Activated CD4-positive, alpha-beta T cell treated with anti-CD3 and anti-CD28 coated beads, Interleukin-2, amount 50 U/mL, for 1 hour (primary cell): ENCODE measurements around the gene SLC12A7.
"Not testable (repeated sequence)": the region's sequence is repeated elsewhere in the genome, so short reads cannot be mapped to it uniquely, and the experiment has no call there.

Experiments used
- DNase-seq: peaks from one replicate; pipeline ENCODE4 v3.0.0-alpha.2; 2020

SLC12A7 gene

DNA sequence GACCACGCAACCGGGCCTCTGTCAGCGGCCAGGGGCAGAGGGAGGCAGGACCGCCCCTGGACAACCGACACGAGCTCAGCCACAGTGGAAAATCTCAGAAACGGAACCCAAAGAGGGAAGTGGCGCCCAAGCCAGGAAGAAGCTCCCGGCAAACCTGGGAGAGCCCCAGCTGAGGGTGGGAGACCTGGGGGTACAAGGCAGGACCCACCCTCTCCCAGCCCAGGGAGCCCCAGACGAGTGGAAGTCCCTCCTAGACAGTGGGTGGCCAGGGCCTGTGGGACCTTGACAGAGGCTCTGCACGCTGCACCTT is 3.0 kb downstream of the SLC12A7 start:
- no peak for DNase-seq

DNA sequence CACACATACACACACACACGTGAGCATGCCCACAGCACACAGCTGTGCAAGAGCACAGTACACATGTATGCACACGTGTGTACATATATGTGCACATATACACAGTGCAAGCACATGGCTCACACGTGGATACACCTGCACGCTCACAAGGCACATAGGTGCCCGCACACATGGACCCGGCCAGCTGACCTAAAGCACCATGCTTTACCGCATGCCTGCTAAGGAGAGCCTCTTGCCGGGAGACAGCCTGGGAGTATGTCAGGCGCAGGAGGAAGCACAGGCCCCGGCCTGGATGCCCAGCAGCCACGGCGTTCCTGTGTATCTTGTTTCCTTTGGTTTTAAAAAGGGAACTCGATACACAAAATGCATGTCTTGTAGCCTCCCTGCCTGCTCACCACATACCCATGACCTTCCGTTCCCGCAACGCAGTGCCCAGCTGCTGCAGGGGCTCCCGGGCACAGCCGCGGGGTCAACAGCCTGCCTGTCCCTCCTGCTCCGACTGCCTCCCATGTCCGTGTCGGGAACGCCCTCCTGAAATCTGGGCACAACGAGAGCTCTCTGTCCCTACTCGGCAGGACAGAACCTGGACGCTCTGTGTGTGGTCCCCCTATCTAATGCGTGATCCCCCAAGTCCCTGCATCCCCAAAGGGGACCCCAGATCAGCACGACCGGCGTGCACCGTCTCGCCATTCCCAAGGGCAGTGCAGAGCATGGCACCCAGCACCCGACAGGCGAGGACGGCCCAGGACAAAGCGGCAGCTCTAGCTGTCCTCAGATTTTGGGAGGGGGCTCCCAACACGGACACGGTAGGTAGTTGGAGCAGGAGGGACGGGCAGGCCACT is 3.6 kb downstream of the SLC12A7 start:
- DNase-seq: no peak

DNA sequence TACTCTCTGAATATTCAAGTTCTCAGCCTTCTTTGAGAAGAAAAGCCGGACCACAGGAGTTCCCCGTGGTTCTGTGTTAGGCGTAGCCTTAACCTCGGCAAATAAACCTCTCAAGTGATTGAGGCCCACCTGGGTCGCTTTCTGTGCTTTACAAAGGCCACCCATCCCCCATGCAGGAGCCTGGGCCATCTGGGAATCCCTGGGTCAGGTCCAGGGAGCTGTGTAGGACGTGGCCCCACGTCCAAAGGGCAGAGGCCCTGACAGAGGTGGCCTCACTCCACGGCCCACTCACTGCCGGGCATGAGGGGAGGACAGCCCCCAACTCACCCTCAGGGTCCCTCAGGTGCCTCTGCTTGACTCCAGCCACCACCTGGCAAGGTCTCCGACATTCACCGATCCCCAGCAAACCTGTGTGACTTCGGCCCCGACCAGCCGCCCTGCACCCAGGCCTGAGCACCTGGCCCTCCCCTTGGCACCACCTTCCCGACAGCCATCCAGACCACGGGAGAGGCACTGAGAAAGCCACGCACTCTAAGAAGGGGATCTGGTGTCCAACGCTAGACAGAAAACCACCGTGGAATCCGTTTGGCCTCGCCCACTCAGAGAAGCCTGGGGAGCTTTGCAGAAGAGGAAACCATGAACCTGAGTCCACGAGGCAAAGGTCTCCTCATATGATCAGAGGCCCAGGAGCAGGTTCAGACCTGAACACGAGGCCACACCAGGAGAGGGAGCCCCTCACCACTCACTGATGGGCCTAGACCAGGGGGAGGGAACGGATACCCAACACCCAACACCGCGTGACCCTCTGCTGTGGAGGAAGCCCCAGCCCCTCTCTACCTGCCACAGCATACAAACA is 4.5 kb downstream of the SLC12A7 start:
- DNase-seq: no peak

DNA sequence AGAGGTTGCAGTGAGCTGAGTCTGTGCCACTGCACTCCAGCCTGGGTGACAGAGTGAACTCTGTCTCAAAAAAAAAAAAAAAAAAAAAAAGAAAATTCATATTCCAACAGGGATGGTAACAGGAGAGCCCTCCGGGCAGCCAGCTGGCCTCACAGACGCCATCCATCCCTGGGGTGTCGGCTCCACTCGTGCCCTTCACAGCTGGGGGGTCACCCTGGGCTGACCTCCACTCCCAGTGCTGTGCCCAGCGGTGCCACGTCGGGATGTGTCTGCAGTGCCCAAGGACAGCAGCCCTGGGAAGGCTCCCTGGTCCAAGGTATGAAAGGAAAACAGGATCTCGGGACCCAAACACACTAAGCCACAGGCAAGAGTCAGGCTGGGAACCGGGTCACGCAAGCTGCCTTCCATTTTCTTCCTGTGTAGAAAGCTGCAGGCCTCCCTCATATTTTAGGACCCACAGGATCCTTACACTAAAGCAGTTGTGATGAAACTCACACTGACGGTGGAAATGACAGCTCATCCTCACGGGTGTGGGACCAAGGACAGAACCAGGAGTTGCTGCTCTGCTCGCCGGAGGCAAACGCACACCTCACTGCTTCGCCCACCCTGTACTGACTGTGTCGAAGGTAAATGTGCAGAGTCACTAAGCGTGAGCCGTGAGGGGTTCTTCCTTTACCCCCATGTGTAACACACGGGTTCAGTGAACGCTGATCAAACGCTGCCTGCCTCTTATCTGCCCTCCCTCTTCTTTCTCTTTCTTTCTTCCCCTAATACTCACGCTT is 5.3 kb downstream of the SLC12A7 start:
- no peak for DNase-seq

DNA sequence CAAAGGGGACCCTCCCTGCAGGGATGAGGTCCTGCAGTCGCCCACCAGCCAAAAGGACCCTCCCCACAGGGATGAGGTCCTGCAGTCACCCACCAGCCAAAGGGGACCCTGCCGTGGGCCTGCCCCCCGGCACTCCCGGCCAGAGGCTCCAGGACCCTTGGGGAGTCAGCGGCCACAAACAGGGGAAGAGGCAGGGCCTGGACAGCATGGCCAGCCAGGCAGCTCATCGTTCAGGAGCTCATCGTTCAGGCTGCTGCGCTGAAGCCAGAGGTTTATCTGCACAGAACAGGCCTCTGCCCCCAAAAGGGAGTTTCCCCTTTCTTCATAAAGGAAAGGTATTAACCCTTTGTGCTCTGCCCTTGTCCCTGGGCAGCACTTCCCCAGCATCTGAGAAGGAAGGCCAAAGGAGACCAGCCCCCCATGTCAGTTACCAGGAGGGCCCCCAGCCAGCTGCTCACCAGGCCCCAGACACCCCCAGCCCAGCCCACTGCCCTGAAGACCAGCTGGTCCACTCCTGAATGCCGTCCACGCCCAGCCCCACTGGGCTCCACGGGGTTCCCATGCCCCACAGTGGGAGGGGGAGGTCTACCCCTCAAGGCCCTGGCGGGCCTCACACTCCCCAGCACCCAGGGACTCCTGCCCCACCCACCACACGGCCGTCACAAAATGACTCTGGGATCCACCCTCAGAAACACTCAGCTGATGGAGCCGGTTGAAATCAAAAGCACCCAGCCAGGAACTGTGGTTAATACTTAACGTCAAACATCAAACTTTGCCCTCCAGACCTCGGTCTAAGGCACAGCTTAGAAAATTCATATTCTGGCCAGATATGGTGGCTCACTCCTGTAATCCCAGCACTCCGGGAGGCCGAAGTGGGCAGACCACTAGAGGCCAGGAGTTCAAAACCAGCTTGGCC is 6.3 kb downstream of the SLC12A7 start:
- peak; percentile 57 for DNase-seq

DNA sequence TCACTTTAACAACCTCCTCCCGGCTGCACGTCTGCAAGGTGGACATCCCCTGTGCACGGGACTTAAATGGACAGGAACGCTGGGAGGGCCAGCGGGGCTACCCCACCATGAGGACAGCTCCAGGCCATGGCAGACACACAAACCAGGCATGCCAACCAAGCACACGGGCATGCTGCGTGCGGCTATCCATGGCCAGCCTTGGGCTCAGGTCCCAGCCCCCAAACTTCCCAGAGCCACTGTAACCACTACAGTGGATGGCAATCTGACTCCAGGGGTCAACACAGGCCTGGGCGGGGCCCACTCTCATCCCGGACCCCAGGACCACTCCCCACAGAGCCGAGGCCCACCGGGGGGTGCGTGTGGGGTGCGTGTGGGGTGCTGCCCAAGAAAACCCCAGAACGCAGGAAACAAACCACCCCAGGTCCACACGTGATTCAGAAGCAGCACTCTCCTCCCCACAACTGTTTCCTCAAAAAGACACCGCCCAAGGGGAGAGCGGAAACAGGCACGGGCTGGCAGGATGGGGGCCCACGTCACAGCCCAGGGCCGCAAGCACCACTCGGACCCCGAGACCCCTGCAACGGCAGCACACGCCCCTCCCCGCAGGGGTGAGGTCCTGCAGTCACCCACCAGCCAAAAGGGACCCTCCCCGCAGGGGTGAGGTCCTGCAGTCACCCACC is 7.4 kb downstream of the SLC12A7 start:
- no peak for DNase-seq

DNA sequence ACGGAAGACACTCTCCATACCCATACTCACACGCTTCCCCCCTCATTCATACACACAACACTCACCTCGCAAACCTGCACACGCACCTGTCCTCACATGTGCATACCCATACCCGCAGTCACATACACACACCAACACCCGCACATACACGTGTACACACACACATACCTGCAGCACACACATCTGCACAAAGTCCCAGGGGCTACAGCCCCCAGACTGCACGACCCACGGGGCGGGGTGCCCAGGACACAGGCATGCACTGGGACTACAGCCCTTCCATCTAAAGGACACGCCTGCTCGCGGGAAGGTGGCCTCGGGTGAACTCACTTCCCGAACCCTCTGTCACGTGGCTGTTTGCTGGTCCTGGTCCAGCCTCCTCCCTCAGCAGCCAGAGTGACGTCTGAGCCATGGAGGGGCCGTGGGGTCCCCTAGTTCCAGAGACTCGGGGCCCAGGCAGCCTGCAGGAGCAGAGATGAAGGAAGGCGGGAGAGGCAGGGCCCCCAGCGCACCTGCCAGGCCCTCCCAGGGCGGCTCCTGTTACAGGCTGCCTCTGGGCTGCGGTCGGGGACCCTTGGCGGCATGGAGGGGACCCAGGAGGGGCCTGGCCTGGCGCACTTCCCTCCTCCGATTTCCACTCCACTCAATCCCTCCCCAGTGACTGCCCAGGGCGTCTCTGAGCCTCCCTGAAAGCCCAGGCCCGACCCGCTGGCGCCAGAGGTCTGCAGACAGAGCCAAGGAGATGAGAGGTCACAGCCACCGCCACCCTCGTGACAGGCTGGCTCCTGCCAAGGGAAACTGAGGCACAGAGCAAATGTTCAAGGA is 8.1 kb downstream of the SLC12A7 start:
- no peak for DNase-seq

DNA sequence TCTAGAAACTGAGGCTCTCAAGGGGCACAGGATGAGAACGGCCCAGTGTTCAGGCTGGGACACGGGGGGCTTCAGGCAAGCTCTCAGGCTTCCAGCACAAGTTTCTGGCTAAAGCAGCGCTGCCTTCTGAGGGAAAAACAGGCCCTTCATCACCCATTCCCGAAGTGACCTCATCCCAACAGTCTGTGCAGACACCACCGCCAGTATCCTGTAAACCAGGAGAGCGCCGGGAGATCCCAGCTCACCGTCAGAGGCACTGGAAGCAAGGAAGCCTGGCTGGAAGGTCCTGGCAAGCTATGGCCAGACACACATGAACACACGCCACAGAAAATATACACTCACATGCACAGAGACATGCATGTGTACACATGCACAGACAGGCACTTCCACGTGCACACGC is 8.8 kb downstream of the SLC12A7 start:
- no peak for DNase-seq

DNA sequence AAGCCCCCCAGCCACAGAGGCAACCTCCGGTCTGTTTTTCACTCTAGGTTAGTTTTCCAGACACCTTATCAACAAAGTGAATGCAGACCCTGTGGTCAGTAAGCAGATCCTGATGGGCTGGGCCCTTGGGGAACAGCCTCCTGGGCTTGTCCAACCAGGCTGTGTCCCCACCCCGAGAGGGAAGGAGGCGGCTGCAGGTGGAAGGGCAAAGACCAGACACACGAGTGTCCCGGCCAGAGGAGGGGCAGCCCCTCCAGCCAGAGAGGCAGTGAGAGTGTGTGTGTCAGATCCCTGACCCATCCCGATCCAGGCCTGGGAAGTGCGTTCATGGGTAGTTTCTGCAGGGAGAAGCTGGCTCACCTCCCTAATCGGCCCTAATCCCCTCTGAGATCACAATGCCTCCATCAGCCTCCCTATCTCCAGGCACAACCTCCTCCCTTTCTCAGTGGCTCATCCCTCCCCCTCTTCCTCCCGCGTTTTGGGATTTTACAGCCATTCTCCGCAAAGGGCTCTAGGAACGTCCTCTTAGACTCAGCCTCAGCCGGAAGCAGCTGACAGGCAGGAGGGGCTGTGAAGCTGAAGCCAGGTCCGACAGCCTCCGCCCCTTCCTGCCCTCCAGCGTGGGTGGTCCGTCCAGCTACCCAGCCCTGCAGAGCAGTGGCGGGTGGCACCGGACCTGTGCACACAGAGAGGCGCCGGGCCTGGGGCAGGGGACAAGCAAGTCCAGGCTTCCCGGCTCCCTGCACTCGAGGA is 9.7 kb downstream of the SLC12A7 start:
- no peak for DNase-seq

DNA sequence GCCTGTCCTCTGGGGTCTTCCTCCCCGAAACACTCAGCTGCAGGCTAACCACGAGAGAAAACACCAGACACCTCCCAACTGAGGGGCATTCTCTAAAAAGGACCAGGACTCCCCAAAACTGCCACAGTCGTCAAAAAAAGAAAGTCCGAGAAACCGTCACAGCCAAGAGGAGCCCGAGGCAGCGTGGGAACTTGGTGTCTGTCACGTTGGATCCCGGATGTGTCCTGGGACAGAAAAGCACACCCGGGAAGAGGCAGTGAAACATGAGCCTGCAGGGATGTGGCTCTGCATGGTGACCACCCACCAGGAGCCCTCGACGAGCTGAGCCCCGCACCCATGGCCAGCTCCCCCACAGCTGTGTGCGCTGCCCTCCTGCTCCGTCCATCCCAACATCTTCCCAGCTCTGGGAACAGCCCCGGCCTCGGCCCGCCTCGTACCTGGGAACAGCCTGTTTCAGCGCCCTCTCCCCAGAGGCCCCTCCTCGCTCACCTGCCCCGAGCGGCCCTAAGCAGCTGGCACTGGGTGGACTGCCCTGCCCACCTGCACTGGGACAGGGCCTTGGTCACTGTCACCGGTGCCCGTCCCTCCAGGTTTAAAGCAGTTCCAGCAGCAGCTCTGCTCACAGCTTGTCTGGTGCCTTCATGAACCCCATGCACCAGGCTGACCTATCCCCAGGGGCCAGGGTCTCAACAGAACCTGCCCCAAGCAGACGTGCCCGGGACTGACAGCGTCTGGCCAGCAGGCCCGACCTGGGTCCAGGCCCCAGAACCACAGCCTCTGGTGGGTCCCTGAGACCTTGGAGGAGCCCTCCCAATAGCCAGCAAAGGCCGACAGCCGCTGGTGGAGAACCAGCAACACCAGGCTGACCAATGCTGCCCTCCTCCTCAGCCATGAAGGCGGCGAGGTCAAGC is 10.9 kb downstream of the SLC12A7 start:
- DNase-seq: no peak

DNA sequence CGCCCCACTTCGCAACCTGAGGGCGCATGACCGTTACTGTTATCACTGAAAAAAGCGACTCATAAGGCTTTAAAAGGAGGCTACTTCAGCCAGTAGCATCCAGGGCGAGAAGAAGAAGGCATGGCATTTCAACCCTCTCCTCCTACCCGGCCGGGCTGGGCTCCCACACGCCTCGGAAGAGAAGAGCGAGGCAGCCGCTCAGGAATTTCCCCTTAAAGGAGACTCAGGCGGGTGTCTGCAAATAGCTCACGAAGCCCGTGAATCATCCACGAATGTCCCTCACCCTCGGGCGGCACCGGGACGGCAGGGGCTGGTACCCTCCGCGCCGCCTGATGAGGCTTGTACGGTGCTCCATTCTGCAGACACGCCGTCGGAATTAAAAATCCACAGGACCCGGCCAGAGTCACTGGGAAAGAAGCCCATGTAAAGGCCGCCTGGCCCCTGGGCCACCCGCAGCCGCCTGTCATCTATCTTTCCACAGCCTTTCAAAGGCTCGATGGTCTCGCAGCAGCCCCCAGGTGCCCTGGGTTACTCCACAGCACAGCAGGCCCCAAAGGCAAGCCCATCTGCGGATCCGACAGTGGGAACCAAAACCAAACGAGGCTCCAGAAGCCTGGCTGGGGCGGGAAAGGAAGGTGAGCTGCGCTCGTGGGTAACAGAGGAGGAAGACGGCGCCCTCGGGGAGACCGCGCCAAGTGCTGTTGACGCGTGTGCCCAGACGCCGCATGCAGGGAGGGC is 11.8 kb downstream of the SLC12A7 start:
- DNase-seq: no peak

DNA sequence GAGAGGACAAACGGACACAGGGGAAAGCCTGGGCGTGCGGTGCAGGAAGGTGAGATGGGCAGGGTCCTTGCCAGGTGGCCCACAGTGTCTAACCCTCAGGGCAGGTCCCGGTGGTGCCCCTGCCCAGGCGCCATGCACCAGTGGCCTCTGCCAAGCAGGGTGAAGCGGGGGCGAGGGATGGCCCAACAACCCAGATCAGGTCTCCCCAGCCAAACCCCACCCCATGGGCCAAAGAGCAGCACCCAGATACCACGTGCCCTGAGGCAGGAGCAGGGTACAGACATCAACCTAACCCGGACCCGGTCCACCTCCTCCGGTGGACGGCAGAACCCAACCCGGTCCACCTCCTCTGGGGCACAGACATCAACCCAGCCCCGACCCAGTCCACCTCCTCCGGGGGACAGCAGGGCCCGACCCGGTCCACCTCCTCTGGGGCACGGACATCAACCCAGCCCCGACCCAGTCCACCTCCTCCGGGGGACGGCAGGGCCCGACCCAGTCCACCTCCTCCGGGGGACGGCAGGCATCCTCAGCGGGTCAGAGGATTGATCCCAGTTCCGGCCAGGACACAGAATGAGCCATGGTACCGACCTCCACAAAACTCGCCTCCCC is 12.8 kb downstream of the SLC12A7 start:
- no peak for DNase-seq

DNA sequence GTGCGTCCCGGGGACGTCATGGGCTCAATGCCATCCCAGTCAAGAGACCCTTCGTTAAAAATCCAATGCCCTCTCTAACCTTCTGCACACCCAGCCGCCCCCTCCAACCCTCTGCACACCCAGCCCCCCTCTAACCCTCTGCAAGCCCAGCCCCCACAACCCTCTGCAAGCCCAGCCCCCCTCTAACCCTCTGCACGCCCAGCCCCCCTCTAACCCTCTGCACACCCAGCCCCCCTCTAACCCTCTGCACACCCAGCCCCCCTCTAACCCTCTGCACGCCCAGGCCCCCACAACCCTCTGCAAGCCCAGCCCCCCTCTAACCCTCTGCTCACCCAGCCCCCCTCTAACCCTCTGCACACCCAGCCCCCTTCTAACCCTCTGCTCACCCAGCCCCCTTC is 13.9 kb downstream of the SLC12A7 start:
- not testable (repeated sequence) for DNase-seq

DNA sequence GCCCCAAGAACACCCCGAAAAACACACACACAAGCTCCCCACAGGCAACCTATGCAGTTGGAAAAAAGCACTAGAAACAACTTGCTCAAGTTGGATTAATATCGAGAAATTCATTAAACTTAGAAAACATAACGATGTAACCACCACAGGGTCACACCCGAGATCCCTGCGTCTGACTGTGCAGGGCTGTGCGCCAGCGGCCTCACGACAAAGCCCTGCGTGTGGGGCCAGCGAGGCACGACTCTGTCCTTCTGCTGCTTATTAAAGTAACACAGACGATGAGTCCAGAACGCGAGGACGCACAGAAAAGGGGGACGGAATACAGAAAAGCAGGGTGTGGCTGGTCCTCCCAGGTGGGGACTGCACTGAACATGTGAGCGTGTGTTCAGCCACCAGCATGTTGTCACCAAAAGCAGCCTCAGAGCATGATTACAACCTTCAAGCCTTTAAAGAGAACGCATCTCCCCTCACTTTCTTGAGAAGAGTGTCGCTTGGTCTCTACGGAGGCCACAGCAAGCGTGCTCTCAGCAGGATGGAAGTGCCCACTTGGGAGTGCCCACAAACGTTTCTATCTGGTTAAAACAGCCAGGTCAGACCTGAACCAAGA is 14.4 kb downstream of the SLC12A7 start:
- no peak for DNase-seq

DNA sequence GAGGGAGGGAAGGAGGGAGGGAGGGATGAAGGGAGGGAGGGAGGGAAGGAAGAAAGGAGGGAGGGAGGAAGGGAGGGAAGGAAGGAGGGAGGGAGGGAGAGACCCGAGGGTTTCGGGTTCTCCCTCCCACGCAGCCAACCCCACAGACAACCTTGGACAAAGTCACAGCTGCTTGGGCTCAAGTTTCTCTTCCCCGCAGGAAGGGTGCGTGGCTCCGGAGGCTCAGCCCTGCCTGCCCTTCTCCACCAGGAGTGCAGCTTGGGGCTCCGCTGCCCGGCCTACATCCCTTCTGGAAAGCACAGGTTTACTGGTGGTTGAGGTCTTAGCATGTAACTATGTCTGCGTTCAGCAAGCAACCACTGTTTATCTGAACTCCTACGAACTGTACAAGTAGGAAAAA is 15.0 kb downstream of the SLC12A7 start:
- DNase-seq: no peak

DNA sequence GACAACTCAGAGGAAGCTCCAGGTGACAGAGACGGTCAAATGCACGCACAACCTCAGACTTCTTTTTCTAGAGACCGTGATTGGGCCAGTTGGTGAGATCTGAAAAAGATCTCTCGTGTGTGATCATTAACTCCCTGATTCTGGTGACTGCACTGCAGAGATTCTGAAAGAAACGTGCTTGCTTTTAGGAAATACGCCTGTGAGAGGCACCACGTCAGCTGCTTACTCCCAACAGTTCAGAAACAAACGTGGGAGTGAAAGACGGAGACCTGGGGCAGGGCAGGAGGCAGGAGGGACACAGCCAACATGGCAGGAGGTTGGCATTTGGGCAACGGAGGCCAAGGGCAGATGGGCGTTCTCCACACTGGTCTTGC is 15.9 kb downstream of the SLC12A7 start:
- no peak for DNase-seq

DNA sequence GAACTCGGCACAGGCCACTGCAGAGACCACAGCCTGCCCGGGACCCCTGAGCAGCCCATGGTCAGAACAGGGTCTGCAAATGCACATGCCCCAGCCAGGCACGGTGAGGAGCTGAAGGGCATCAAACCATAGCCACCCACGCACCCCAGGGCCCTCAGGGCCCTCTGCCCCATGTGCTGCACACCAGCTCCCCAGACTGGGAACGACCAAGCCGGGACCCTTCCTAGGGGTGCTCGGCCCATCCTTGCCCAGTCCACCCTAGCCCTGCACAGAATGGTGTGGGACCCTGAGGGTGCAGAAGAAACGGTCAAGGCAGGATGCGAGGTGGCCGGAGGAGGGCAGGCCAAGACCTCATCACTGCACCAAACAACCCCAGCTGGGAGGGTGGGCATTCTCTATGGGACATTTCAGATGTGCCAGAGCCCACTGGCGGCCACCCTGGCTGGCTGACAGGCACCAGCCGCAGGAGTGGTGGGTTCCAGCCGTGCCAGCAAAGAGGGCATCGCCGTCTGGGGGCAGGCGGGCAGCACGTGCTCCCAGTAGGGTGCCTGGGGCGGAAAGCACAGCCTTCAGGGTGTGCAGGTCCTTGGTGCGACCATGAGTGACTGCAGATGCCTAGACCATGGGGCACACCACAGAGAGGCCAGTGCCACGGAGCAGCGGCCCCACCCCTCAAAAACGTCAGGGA is 16.4 kb downstream of the SLC12A7 start:
- DNase-seq: no peak
